Fibroblast of lung (primary cell): ENCODE results near the gene TMEM267. TPM values are rescaled to one million over a fixed set of nuclear protein-coding genes. Genes with fewer than 3 reads are reported as not detected.
A peak's percentile ranks its signal among the peaks of the same experiment; 100 is the strongest.

Experiments used
- DNase-seq, 2 donors: peaks; one replicate each; pipeline versions ENCODE4 v3.0.0 to v3.0.0-alpha.2; 2010; ENCODE audit warnings: low read depth in 2 of 2
- H2AFZ ChIP-seq: 2 replicates; pipeline ENCODE4 v1.5.1; 2012; ENCODE audit warnings: low read length, control low read depth, inconsistent platforms
- H3K27ac ChIP-seq: 2 replicates; pipeline ENCODE4 v1.5.1; 2011; ENCODE audit warnings: low read length, control low read depth; ENCODE audit not compliant: insufficient read depth
- H3K27me3 ChIP-seq: 2 replicates; pipeline ENCODE4 v1.5.1; 2011; ENCODE audit warnings: mild to moderate bottlenecking, low read length; ENCODE audit not compliant: control insufficient read depth, insufficient read depth
- H3K36me3 ChIP-seq: 2 replicates; pipeline ENCODE4 v1.5.1; 2011; ENCODE audit warnings: low read length; ENCODE audit not compliant: control insufficient read depth, insufficient read depth
- H3K4me1 ChIP-seq: 2 replicates; pipeline ENCODE4 v1.5.1; 2011; ENCODE audit warnings: low read length; ENCODE audit not compliant: control insufficient read depth, insufficient read depth; ENCODE audit errors: extremely low read depth
- H3K4me2 ChIP-seq: 2 replicates; pipeline ENCODE4 v1.5.1; 2011; ENCODE audit warnings: low read length, control low read depth; ENCODE audit not compliant: insufficient read depth; ENCODE audit errors: extremely low read depth
- H3K4me3 ChIP-seq, 4 experiments: fragments of 200-600 bp in 1 of 4; sonication (generic) in 1 of 4; replicated peaks in 1 of 4; 2 replicates each; pipeline ENCODE4 v1.5.1; 2011 to 2016; ENCODE audit warnings: low read length in 4 of 4, low read depth in 3 of 4, mild to moderate bottlenecking in 3 of 4, control low read depth in 2 of 4, inconsistent platforms in 1 of 4, mixed read lengths in 1 of 4; ENCODE audit not compliant: insufficient read depth in 1 of 4; ENCODE audit errors: control extremely low read depth in 1 of 4
- H3K79me2 ChIP-seq: 2 replicates; pipeline ENCODE4 v1.5.1; 2012; ENCODE audit warnings: mild to moderate bottlenecking, low read length, inconsistent platforms; ENCODE audit not compliant: control insufficient read depth, insufficient read depth
- H3K9ac ChIP-seq: 2 replicates; pipeline ENCODE4 v1.5.1; 2011; ENCODE audit warnings: mild to moderate bottlenecking, low read length, control low read depth; ENCODE audit not compliant: insufficient read depth
- H3K9me3 ChIP-seq: 2 replicates; pipeline ENCODE4 v1.5.1; 2012; ENCODE audit warnings: low read depth, low read length; ENCODE audit not compliant: control insufficient read depth, insufficient read depth
- H4K20me1 ChIP-seq: 2 replicates; pipeline ENCODE4 v1.5.1; 2011; ENCODE audit warnings: low read length; ENCODE audit not compliant: control insufficient read depth, insufficient read depth; ENCODE audit errors: extremely low read depth
- CTCF ChIP-seq, 2 donors: IDR thresholded peaks in 1 of 2; conservative IDR thresholded peaks in 1 of 2; 1 replicate in 1 of 2; 2 replicates in 1 of 2; pipeline ENCODE4 v1.5.1; 2011 to 2012; ENCODE audit warnings: low read length in 2 of 2, control low read depth in 1 of 2, inconsistent platforms in 1 of 2, low read depth in 1 of 2, mild to moderate bottlenecking in 1 of 2
- EZH2 ChIP-seq: IDR thresholded peaks from 2 replicates; pipeline ENCODE4 v1.5.1; 2012; ENCODE audit warnings: low read length, control low read depth, mild to moderate bottlenecking; ENCODE audit errors: missing control alignments
- polyA plus RNA-seq, 2 donors: library from polyadenylated mRNA; depleted of rRNA in 1 of 2; stranded (reverse) in 1 of 2; unstranded in 1 of 2; fragments of >200 nt; gene quantifications; 2 replicates each; pipeline ENCODE4 v1.2.1, GENCODE V29; 2011 to 2012; ENCODE audit warnings: missing spikeins in 1 of 2
- total RNA-seq: library from RNA; depleted of rRNA; stranded (reverse); fragments of >200 nt; gene quantifications from 2 replicates; pipeline ENCODE4 v1.2.1, GENCODE V29; 2014

The TMEM267 gene
- total and polyA plus RNA-seq, 2 donors (not counting 1 experiment from before 2014, with no cell fraction given): 21.2 to 24.3 TPM

- Histone ChIP-seq H2AFZ (no peak overlapping the region), H3K36me3 (no peaks in the 10 kb centered on the region), H4K20me1 (no peaks in the 10 kb centered on the region), H3K4me1 (no peaks in the 10 kb centered on the region), H3K79me2 (no peaks in the 10 kb centered on the region), H3K4me2 (no peak overlapping the region), H3K27me3 (peaks cover 6% of the 10 kb centered on the region), H3K9me3 (no peaks in the 10 kb centered on the region), H3K4me3 (no peak overlapping the region), H3K27ac (no peak overlapping the region), H3K9ac (no peak overlapping the region)
- no peak for DNase-seq
- TF ChIP-seq CTCF (conservative IDR thresholded peaks at IDR 0.05 in 1 of 2, IDR thresholded peaks at IDR 0.05 in 1 of 2; ENCODE audit: low read depth in 1 of 2, low read length in 2 of 2) (no peak), EZH2 (no peak)
Observed at GRCh38 chr5:43416803-43417394, 66.8 kb downstream of the TMEM267 start.

- no peak overlapping the region for H2AFZ ChIP-seq
- peak in 1 of 2 donors; percentile 56 for DNase-seq
- peaks cover 6% of the 10 kb centered on the region for H3K27me3 ChIP-seq
- no peaks in the 10 kb centered on the region for H4K20me1 ChIP-seq
- TF ChIP-seq EZH2 (no peak), CTCF (conservative IDR thresholded peaks at IDR 0.05 in 1 of 2, IDR thresholded peaks at IDR 0.05 in 1 of 2; ENCODE audit: low read depth in 1 of 2, low read length in 2 of 2) (no peak)
- H3K4me2 ChIP-seq: no peak overlapping the region
- H3K79me2 ChIP-seq: no peaks in the 10 kb centered on the region
- H3K9ac ChIP-seq: no peak overlapping the region
- H3K9me3 ChIP-seq: no peaks in the 10 kb centered on the region
- no peaks in the 10 kb centered on the region for H3K36me3 ChIP-seq
- no peak overlapping the region for H3K27ac ChIP-seq
- H3K4me3 ChIP-seq: no peak overlapping the region
- H3K4me1 ChIP-seq: no peaks in the 10 kb centered on the region
Observed at GRCh38 chr5:43415935-43416802, 67.5 kb downstream of the TMEM267 start.

DNA sequence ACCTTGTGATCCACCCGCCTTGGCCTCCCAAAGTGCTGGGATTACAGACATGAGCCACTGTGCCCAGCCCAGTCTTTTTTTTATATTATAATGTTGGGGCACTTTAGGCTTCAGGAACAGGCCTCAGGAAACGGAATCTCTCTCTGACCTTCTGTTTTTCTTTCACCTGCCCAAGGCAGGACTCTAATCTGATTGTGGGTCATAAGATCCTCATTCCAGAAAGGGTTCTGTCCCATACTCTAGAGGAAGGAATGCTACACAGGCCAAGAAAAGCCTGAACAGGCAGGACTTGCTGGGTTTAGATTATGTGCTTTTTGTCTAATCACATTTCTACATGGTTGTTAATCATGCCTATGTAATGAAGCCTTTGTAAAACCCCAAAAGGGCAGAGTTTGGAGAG is 69.7 kb downstream of the TMEM267 start:
- Histone ChIP-seq H3K4me1 (no peaks in the 10 kb centered on the region), H3K79me2 (no peaks in the 10 kb centered on the region), H3K9ac (no peak overlapping the region), H3K27ac (no peak overlapping the region), H2AFZ (no peak overlapping the region), H3K4me2 (no peak overlapping the region), H3K27me3 (peaks cover 6% of the 10 kb centered on the region), H3K9me3 (no peaks in the 10 kb centered on the region), H3K36me3 (no peaks in the 10 kb centered on the region), H4K20me1 (no peaks in the 10 kb centered on the region), H3K4me3 (no peak overlapping the region)
- no peak for DNase-seq
- TF ChIP-seq EZH2 (no peak), CTCF (conservative IDR thresholded peaks at IDR 0.05 in 1 of 2, IDR thresholded peaks at IDR 0.05 in 1 of 2; ENCODE audit: low read depth in 1 of 2, low read length in 2 of 2) (no peak)
